ENCODE data around the gene TNFSF11.

TNFSF11 gene

GRCh38 chr13:42603571-42603970, 29.6 kb downstream of the TNFSF11 start:
- DNase-seq (ENCODE audit: extremely low spot score, insufficient read length, low read depth) = no peak
- FAIRE-seq = no peak

GRCh38 chr13:42607546-42607945, 33.6 kb downstream of the TNFSF11 start:
- FAIRE-seq (no peak), DNase-seq (ENCODE audit: extremely low spot score, insufficient read length, low read depth) (no peak)

- no peak for FAIRE-seq
Observed at GRCh38 chr13:42610649-42611048, 36.7 kb downstream of the TNFSF11 start.

GRCh38 chr13:42611086-42611779, 37.3 kb downstream of the TNFSF11 start:
- FAIRE-seq (peak; percentile 21), DNase-seq (ENCODE audit: extremely low spot score, insufficient read length, low read depth) (no peak)

More at GRCh38 chr13:42610649-42611048, 36.7 kb downstream of the TNFSF11 start:
- no peak for DNase-seq (ENCODE audit: extremely low spot score, insufficient read length, low read depth)

GRCh38 chr13:42612021-42612765, 38.2 kb downstream of the TNFSF11 start:
- FAIRE-seq (no peak), DNase-seq (ENCODE audit: extremely low spot score, insufficient read length, low read depth) (no peak)

GRCh38 chr13:42614436-42615035, 40.6 kb downstream of the TNFSF11 start:
- DNase-seq (ENCODE audit: extremely low spot score, insufficient read length, low read depth) (no peak), FAIRE-seq (no peak)

- FAIRE-seq (no peak), DNase-seq (ENCODE audit: extremely low spot score, insufficient read length, low read depth) (no peak)
Observed at GRCh38 chr13:42615691-42616090, 41.7 kb downstream of the TNFSF11 start.

GRCh38 chr13:42617221-42617620, 43.3 kb downstream of the TNFSF11 start:
- no peak for FAIRE-seq
- no peak for DNase-seq (ENCODE audit: extremely low spot score, insufficient read length, low read depth)

GRCh38 chr13:42623916-42624315, 50.0 kb downstream of the TNFSF11 start:
- DNase-seq (ENCODE audit: extremely low spot score, insufficient read length, low read depth) (no peak), FAIRE-seq (no peak)

- FAIRE-seq (no peak), DNase-seq (ENCODE audit: extremely low spot score, insufficient read length, low read depth) (no peak)
Observed at GRCh38 chr13:42625611-42626010, 51.7 kb downstream of the TNFSF11 start.

- DNase-seq (ENCODE audit: extremely low spot score, insufficient read length, low read depth) = no peak
- FAIRE-seq = no peak
Observed at GRCh38 chr13:42626176-42626860, 52.4 kb downstream of the TNFSF11 start.

GRCh38 chr13:42628666-42629065, 54.7 kb downstream of the TNFSF11 start:
- DNase-seq (ENCODE audit: extremely low spot score, insufficient read length, low read depth) = no peak
- FAIRE-seq = no peak

- FAIRE-seq (no peak), DNase-seq (ENCODE audit: extremely low spot score, insufficient read length, low read depth) (no peak)
Observed at GRCh38 chr13:42631181-42631580, 57.2 kb downstream of the TNFSF11 start.

GRCh38 chr13:42633495-42633894, 59.5 kb downstream of the TNFSF11 start:
- no peak for DNase-seq (ENCODE audit: extremely low spot score, insufficient read length, low read depth)
- FAIRE-seq = no peak

- DNase-seq (ENCODE audit: extremely low spot score, insufficient read length, low read depth) = no peak
- FAIRE-seq = no peak
Observed at GRCh38 chr13:42638101-42638500, 64.1 kb downstream of the TNFSF11 start.

GRCh38 chr13:42638886-42639285, 64.9 kb downstream of the TNFSF11 start:
- FAIRE-seq = no peak

GRCh38 chr13:42643076-42643475, 69.1 kb downstream of the TNFSF11 start:
- DNase-seq (ENCODE audit: extremely low spot score, insufficient read length, low read depth) (no peak), FAIRE-seq (no peak)

More at GRCh38 chr13:42638886-42639285, 64.9 kb downstream of the TNFSF11 start:
- DNase-seq (ENCODE audit: extremely low spot score, insufficient read length, low read depth) = no peak

GRCh38 chr13:42644841-42645240, 70.9 kb downstream of the TNFSF11 start:
- DNase-seq (ENCODE audit: extremely low spot score, insufficient read length, low read depth) (no peak), FAIRE-seq (no peak)

- DNase-seq (ENCODE audit: extremely low spot score, insufficient read length, low read depth) (no peak), FAIRE-seq (no peak)
Observed at GRCh38 chr13:42645717-42646116, 71.8 kb downstream of the TNFSF11 start.

GRCh38 chr13:42649141-42649540, 75.2 kb downstream of the TNFSF11 start:
- FAIRE-seq (no peak), DNase-seq (ENCODE audit: extremely low spot score, insufficient read length, low read depth) (no peak)

GRCh38 chr13:42649831-42650230, 75.9 kb downstream of the TNFSF11 start:
- DNase-seq (ENCODE audit: extremely low spot score, insufficient read length, low read depth) (no peak), FAIRE-seq (no peak)

Measured in GM18507 (cell line).